HCT116 (cell line): Measurements from ENCODE around the gene IL32. TPM values are rescaled to one million over a fixed set of nuclear protein-coding genes. Genes with fewer than 3 reads are reported as not detected.

Experiments
- ATAC-seq: fragments of 200-7000 bp; cut with Tn5 transposase; 2 replicates; pipeline ENCODE4 v1.9.1; 2020; ENCODE audit warnings: mild to moderate bottlenecking, moderate library complexity
- BruUV-seq: library from RNA; stranded (reverse); fragments of 400-500 nt; replicated peaks from 2 replicates; lab custom pipeline; 2021; lab: Mats Ljungman, UMichigan
- CTCF ChIA-PET: fragments of 300-600 bp; sonication (Branson Sonifier 250); formaldehyde crosslinking; loops from one replicate; lab custom pipeline; 2021; ENCODE audit warnings: antibody characterized with exemption; lab: Charles Lee
- POLR2A ChIA-PET: fragments of 300-600, 350-600 bp; sonication (Branson Sonifier 250); formaldehyde crosslinking; loops from one replicate; lab custom pipeline; 2021; ENCODE audit warnings: antibody characterized with exemption; lab: Charles Lee
- RAD21 ChIA-PET, 2 experiments: fragments of 300-600 bp; sonication (Branson Sonifier 250); formaldehyde crosslinking; loops; one replicate each; lab custom pipeline; 2023; ENCODE audit warnings: low total read pairs in 2 of 2; ENCODE audit not compliant: uncharacterized antibody in 2 of 2, unreplicated experiment in 2 of 2, low non-redundant PET in 1 of 2; lab: Charles Lee
- DNase-seq: peaks from one replicate; pipeline ENCODE4 v3.0.0-alpha.2; 2010; ENCODE audit warnings: low read depth, low spot score
- H2AFZ ChIP-seq: fragments of 200-600 bp; shearing (Covaris generic), sonication (generic); 2 replicates; pipeline ENCODE4 v1.6.1; 2017; ENCODE audit warnings: low read depth, mixed run types, mixed read lengths, antibody characterized with exemption, low read length; ENCODE audit not compliant: poor library complexity, severe bottlenecking
- H3K27ac ChIP-seq: 2 replicates; pipeline ENCODE4 v1.5.1; 2012; ENCODE audit warnings: low read depth, low read length
- H3K27me3 ChIP-seq: fragments of 200-600 bp; sonication (generic); 2 replicates; pipeline ENCODE4 v1.6.1; 2016; ENCODE audit warnings: mixed run types, low read length, mixed read lengths; ENCODE audit not compliant: insufficient read depth
- H3K36me3 ChIP-seq, 2 experiments: fragments of 200-500 bp in 1 of 2; fragments of 200-600 bp in 1 of 2; sonication (Bioruptor generic) in 1 of 2; sonication (generic) in 1 of 2; 2 replicates each; pipeline versions ENCODE4 v1.5.1 to v1.6.1; 2014 to 2016; ENCODE audit warnings: low read length in 2 of 2, inconsistent platforms in 1 of 2, mixed read lengths in 1 of 2, mixed run types in 1 of 2; ENCODE audit not compliant: insufficient read depth in 2 of 2, control insufficient read depth in 1 of 2
- H3K4me1 ChIP-seq, 2 experiments: fragments of 200-600 bp in 1 of 2; sonication (generic) in 1 of 2; 2 replicates each; pipeline versions ENCODE4 v1.5.1 to v1.6.1; 2012 to 2017; ENCODE audit warnings: low read length in 2 of 2, inconsistent platforms in 1 of 2, mild to moderate bottlenecking in 1 of 2, mixed read lengths in 1 of 2, mixed run types in 1 of 2, moderate library complexity in 1 of 2; ENCODE audit not compliant: insufficient read depth in 2 of 2, control insufficient read depth in 1 of 2
- H3K4me2 ChIP-seq: fragments of 200-600 bp; sonication (generic); 2 replicates; pipeline ENCODE4 v1.6.1; 2017; ENCODE audit warnings: mixed run types, low read length, mixed read lengths
- H3K4me3 ChIP-seq, 2 experiments: fragments of 200-600 bp in 1 of 2; sonication (generic) in 1 of 2; replicated peaks in 1 of 2; 2 replicates each; pipeline ENCODE4 v1.5.1; 2011 to 2016; ENCODE audit warnings: low read length in 2 of 2, control low read depth in 1 of 2, low read depth in 1 of 2, mild to moderate bottlenecking in 1 of 2, mixed read lengths in 1 of 2, mixed run types in 1 of 2
- H3K79me2 ChIP-seq: fragments of 200-600 bp; sonication (generic); 2 replicates; pipeline ENCODE4 v1.6.1; 2017; ENCODE audit warnings: mild to moderate bottlenecking, mixed run types, low read length, moderate library complexity, mixed read lengths; ENCODE audit not compliant: insufficient read depth
- H3K9ac ChIP-seq: fragments of 200-600 bp; sonication (generic); 2 replicates; pipeline ENCODE4 v1.6.1; 2016; ENCODE audit warnings: low read length, mixed read lengths
- H3K9me2 ChIP-seq: fragments of 200-600 bp; sonication (generic), shearing (Covaris generic); 2 replicates; pipeline ENCODE4 v1.6.1; 2017; ENCODE audit warnings: mixed run types, mild to moderate bottlenecking, moderate library complexity; ENCODE audit not compliant: insufficient read depth
- H3K9me3 ChIP-seq, 2 experiments: fragments of 200-500 bp in 1 of 2; fragments of 200-600 bp in 1 of 2; sonication (Bioruptor generic) in 1 of 2; sonication (generic) in 1 of 2; 2 replicates each; pipeline ENCODE4 v1.6.1; 2014 to 2017; ENCODE audit warnings: low read length in 2 of 2, mixed read lengths in 2 of 2, inconsistent platforms in 1 of 2, low read depth in 1 of 2, mild to moderate bottlenecking in 1 of 2, mixed run types in 1 of 2, moderate library complexity in 1 of 2; ENCODE audit not compliant: control insufficient read depth in 1 of 2, insufficient read depth in 1 of 2
- H4K20me1 ChIP-seq: fragments of 200-600 bp; sonication (generic), shearing (Covaris generic); 2 replicates; pipeline ENCODE4 v1.6.1; 2017; ENCODE audit warnings: mixed run types, mild to moderate bottlenecking, moderate library complexity; ENCODE audit not compliant: insufficient read depth
- FOSL1 ChIP-seq: IDR thresholded peaks from 2 replicates; pipeline ENCODE4 v1.6.1; 2012; ENCODE audit warnings: low read depth
- POLR2AphosphoS5 ChIP-seq: IDR thresholded peaks from 2 replicates; pipeline ENCODE4 v1.6.1; 2011; ENCODE audit warnings: mild to moderate bottlenecking, low read depth, low read length, moderate library complexity
- SP1 ChIP-seq: IDR thresholded peaks from 2 replicates; pipeline ENCODE4 v1.6.1; 2012; ENCODE audit warnings: low read depth
- SRF ChIP-seq: IDR thresholded peaks from 2 replicates; pipeline ENCODE4 v1.6.1; 2012; ENCODE audit warnings: low read depth
- TCF7L2 ChIP-seq: IDR thresholded peaks from 2 replicates; pipeline ENCODE4 v1.7.0; 2011; ENCODE audit warnings: borderline replicate concordance, inconsistent platforms; ENCODE audit not compliant: insufficient read depth, insufficient read length; ENCODE audit errors: extremely low read depth
- intact Hi-C: fragments of 100-400 bp; cut with micrococcal nuclease; formaldehyde crosslinking; loops from 2 replicates; pipeline ENCODE4 v1.10.0; 2022
- total RNA-seq: library from RNA; stranded (reverse); gene quantifications from one replicate; pipeline ENCODE4 v1.2.1, GENCODE V29; 2021; ENCODE audit not compliant: unreplicated experiment
- TF ChIP-seq, protein P1 (sequence below): IDR thresholded peaks from 2 replicates; pipeline ENCODE4 v1.6.1; 2011; ENCODE audit warnings: mild to moderate bottlenecking, low read length, moderate library complexity; ENCODE audit not compliant: insufficient replicate concordance; ENCODE audit errors: extremely low read depth
- TF ChIP-seq, protein P2 (sequence below), 3 experiments: fragments of 200-600 bp in 1 of 3; sonication (generic) in 1 of 3; IDR thresholded peaks in 2 of 3; conservative IDR thresholded peaks in 1 of 3; 2 replicates each; pipeline ENCODE4 v1.5.1; 2012 to 2017; ENCODE audit warnings: low read depth in 2 of 3, low read length in 2 of 3, antibody characterized with exemption in 1 of 3, borderline replicate concordance in 1 of 3, control low read depth in 1 of 3, mild to moderate bottlenecking in 1 of 3, mixed read lengths in 1 of 3, mixed run types in 1 of 3, moderate library complexity in 1 of 3; ENCODE audit not compliant: insufficient read depth in 1 of 3
- TF ChIP-seq, protein P3 (sequence below): IDR thresholded peaks from 2 replicates; pipeline ENCODE4 v1.6.1; 2012

IL32 gene
- total RNA-seq, 1 experiment from 2014 or later, result 13.7 TPM

DNA sequence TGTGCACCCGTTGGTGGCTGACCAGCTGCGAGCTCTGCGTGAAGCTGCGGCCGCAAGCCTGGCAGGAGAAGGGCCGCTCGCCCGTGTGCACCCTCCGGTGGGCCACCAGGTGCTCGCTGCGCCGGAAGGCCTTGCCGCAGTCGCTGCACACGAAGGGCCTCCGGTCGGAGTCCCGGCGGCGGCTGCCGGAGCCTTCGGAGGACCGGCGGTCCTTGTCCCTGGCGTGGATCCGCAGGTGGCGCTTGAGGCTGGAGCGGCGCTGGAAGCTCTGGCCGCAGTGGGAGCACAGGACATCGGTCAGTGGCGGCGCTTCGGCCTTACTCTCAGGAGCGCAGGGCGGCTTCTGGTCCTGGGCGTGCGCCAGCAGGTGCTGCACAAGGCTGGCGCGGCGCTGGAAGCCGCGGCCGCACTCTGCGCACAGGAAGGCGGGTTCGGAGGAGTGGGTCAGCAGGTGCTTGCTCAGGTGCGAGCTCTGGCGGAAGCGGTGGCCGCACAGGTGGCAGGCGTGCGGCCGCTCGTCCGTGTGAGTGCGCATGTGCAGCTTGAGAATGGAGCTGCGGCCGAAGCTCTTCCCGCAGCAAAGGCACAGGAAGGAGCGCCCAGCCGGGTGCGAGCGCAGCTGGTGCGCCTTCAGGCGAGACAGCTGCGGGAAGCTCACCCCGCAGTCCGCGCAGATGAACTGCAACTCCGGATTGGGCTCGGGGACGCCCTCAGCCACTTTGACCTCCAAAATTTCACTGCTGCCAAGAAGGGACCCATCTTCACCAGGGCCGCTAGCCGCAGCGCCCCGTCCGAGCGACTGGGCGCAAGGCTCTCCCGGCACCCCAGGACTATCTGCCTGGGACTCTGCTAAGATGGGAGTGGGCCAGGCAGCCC, 24.5 kb downstream of the IL32 start:
- Histone ChIP-seq H3K9me2 (no peaks in the 10 kb centered on the region), H3K27ac (no peak overlapping the region), H3K4me1 (no peaks in the 10 kb centered on the region), H4K20me1 (no peaks in the 10 kb centered on the region), H3K4me2 (no peak overlapping the region), H3K27me3 (no peaks in the 10 kb centered on the region), H3K79me2 (no peaks in the 10 kb centered on the region), H3K9me3 (no peaks in the 10 kb centered on the region), H3K4me3 (no peak overlapping the region), H2AFZ (no peak overlapping the region), H3K9ac (no peak overlapping the region), H3K36me3 (no peaks in the 10 kb centered on the region)
- ChIA-PET RAD21 (no interaction called here), POLR2A (no interaction called here), CTCF (no interaction called here)
- DNase-seq, result no peak
- no TSS peak for BruUV-seq
- no peak for ATAC-seq
- TF ChIP-seq SRF (no peak), POLR2AphosphoS5 (no peak), SP1 (no peak), FOSL1 (no peak), TCF7L2 (no peak)
- TF ChIP-seq, protein P1, sequence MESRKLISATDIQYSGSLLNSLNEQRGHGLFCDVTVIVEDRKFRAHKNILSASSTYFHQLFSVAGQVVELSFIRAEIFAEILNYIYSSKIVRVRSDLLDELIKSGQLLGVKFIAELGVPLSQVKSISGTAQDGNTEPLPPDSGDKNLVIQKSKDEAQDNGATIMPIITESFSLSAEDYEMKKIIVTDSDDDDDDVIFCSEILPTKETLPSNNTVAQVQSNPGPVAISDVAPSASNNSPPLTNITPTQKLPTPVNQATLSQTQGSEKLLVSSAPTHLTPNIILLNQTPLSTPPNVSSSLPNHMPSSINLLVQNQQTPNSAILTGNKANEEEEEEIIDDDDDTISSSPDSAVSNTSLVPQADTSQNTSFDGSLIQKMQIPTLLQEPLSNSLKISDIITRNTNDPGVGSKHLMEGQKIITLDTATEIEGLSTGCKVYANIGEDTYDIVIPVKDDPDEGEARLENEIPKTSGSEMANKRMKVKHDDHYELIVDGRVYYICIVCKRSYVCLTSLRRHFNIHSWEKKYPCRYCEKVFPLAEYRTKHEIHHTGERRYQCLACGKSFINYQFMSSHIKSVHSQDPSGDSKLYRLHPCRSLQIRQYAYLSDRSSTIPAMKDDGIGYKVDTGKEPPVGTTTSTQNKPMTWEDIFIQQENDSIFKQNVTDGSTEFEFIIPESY, result no peak
- TF ChIP-seq, protein P2, sequence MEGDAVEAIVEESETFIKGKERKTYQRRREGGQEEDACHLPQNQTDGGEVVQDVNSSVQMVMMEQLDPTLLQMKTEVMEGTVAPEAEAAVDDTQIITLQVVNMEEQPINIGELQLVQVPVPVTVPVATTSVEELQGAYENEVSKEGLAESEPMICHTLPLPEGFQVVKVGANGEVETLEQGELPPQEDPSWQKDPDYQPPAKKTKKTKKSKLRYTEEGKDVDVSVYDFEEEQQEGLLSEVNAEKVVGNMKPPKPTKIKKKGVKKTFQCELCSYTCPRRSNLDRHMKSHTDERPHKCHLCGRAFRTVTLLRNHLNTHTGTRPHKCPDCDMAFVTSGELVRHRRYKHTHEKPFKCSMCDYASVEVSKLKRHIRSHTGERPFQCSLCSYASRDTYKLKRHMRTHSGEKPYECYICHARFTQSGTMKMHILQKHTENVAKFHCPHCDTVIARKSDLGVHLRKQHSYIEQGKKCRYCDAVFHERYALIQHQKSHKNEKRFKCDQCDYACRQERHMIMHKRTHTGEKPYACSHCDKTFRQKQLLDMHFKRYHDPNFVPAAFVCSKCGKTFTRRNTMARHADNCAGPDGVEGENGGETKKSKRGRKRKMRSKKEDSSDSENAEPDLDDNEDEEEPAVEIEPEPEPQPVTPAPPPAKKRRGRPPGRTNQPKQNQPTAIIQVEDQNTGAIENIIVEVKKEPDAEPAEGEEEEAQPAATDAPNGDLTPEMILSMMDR (IDR thresholded peaks at IDR 0.05 in 2 of 3, conservative IDR thresholded peaks at IDR 0.05 in 1 of 3; ENCODE audit: borderline replicate concordance in 1 of 3, insufficient read depth in 1 of 3, low read depth in 2 of 3, low read length in 2 of 3), result no peak
- TF ChIP-seq, protein P3, sequence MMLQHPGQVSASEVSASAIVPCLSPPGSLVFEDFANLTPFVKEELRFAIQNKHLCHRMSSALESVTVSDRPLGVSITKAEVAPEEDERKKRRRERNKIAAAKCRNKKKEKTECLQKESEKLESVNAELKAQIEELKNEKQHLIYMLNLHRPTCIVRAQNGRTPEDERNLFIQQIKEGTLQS, result no peak
- intact Hi-C loops, result no loop called here
